SK-N-SH (cell line): ENCODE results near the gene ANAPC16. TPM values are rescaled to one million over a fixed set of nuclear protein-coding genes. Genes with fewer than 3 reads are reported as not detected.

Experiments
- CTCF ChIA-PET: fragments of 300-600, 350-600 bp; formaldehyde crosslinking; extraction: SDS; loops from one replicate; lab custom pipeline; 2021; lab: Yijun Ruan, JAX
- POLR2A ChIA-PET: fragments of 350-600 bp; sonication (Branson Sonifier 250); formaldehyde crosslinking; extraction: SDS; loops from one replicate; lab custom pipeline; 2020; ENCODE audit warnings: antibody characterized with exemption, inconsistent platforms; lab: Yijun Ruan, JAX
- DNase-seq: peaks from one replicate; pipeline ENCODE4 v3.0.0; 2012
- H2AFZ ChIP-seq: fragments of 200-600 bp; sonication (generic); 2 replicates; pipeline ENCODE4 v1.8.1; 2016; ENCODE audit warnings: antibody characterized with exemption, mild to moderate bottlenecking, low read depth
- H3F3A ChIP-seq: fragments of 200-600 bp; sonication (generic); replicated peaks from 2 replicates; pipeline ENCODE3; 2016; ENCODE audit warnings: antibody characterized with exemption, mild to moderate bottlenecking; ENCODE audit not compliant: insufficient read depth
- H3K27ac ChIP-seq, 2 experiments: fragments of 200-500 bp in 1 of 2; fragments of 200-600 bp in 1 of 2; sonication (Bioruptor generic) in 1 of 2; sonication (generic), shearing (Covaris generic) in 1 of 2; 2 replicates each; pipeline versions ENCODE4 v1.5.1 to v1.6.1; 2014 to 2016; ENCODE audit warnings: low read depth in 2 of 2, inconsistent platforms in 1 of 2, low read length in 1 of 2, mild to moderate bottlenecking in 1 of 2, mixed read lengths in 1 of 2
- H3K27me3 ChIP-seq: fragments of 200-600 bp; sonication (generic), shearing (Covaris generic); 2 replicates; pipeline ENCODE4 v1.6.1; 2016; ENCODE audit warnings: mixed run types; ENCODE audit not compliant: insufficient read depth
- H3K36me3 ChIP-seq, 2 experiments: fragments of 200-500 bp in 1 of 2; fragments of 200-600 bp in 1 of 2; sonication (Bioruptor generic) in 1 of 2; sonication (generic) in 1 of 2; replicated peaks in 1 of 2; 2 replicates each; pipeline versions ENCODE3 to v1.5.1; 2014 to 2016; ENCODE audit warnings: low read length in 1 of 2, mild to moderate bottlenecking in 1 of 2; ENCODE audit not compliant: insufficient read depth in 2 of 2, control insufficient read depth in 1 of 2
- H3K4me1 ChIP-seq, 2 experiments: fragments of 200-500 bp in 1 of 2; fragments of 200-600 bp in 1 of 2; sonication (Bioruptor generic) in 1 of 2; sonication (generic), shearing (Covaris generic) in 1 of 2; 2 replicates each; pipeline versions ENCODE4 v1.5.1 to v1.6.1; 2014 to 2016; ENCODE audit warnings: low read depth in 1 of 2, low read length in 1 of 2, mixed run types in 1 of 2; ENCODE audit not compliant: insufficient read depth in 2 of 2, control insufficient read depth in 1 of 2
- H3K4me2 ChIP-seq: fragments of 200-600 bp; sonication (generic), shearing (Covaris generic); 2 replicates; pipeline ENCODE4 v1.6.1; 2017; ENCODE audit warnings: mixed run types
- H3K4me3 ChIP-seq, 2 experiments: fragments of 200-500 bp in 1 of 2; fragments of 200-600 bp in 1 of 2; sonication (Bioruptor generic) in 1 of 2; sonication (generic), shearing (Covaris generic) in 1 of 2; 2 replicates each; pipeline versions ENCODE4 v1.5.1 to v1.8.1; 2014 to 2016; ENCODE audit warnings: low read depth in 2 of 2, inconsistent platforms in 1 of 2, low read length in 1 of 2, mild to moderate bottlenecking in 1 of 2, mixed read lengths in 1 of 2, moderate library complexity in 1 of 2
- H3K79me2 ChIP-seq: fragments of 200-600 bp; sonication (generic); 2 replicates; pipeline ENCODE4 v1.8.1; 2017; ENCODE audit warnings: mild to moderate bottlenecking; ENCODE audit not compliant: insufficient read depth
- H3K9ac ChIP-seq: fragments of 200-600 bp; sonication (generic); 2 replicates; pipeline ENCODE4 v1.6.1; 2017; ENCODE audit warnings: mixed run types
- H3K9me2 ChIP-seq: fragments of 200-600 bp; sonication (generic); 2 replicates; pipeline ENCODE4 v1.6.1; 2017; ENCODE audit warnings: mixed run types
- H3K9me3 ChIP-seq: fragments of 200-600 bp; sonication (generic); 2 replicates; pipeline ENCODE4 v1.6.1; 2017; ENCODE audit warnings: mixed run types, mild to moderate bottlenecking, moderate library complexity
- H4K20me1 ChIP-seq: fragments of 200-600 bp; sonication (generic); 2 replicates; pipeline ENCODE4 v1.6.1; 2017; ENCODE audit warnings: mild to moderate bottlenecking, mixed run types; ENCODE audit not compliant: insufficient read depth
- ELF1 ChIP-seq: IDR thresholded peaks from 2 replicates; pipeline ENCODE4 v1.4.0; 2012
- RAD21 ChIP-seq: IDR thresholded peaks from 2 replicates; pipeline ENCODE4 v1.6.1; 2012; ENCODE audit warnings: mild to moderate bottlenecking, low read length
- RFX5 ChIP-seq: IDR thresholded peaks from 2 replicates; pipeline ENCODE4 v1.6.1; 2012; ENCODE audit warnings: mild to moderate bottlenecking, improper control_type of control experiment, low read length
- WGBS: methylation state at CpG from one replicate; pipeline ENCODE4 v1.1.6; 2017; ENCODE audit warnings: low lambda C conversion rate; 5-methylcytosine and 5-hydroxymethylcytosine counted together
- polyA plus RNA-seq, 3 experiments: library from polyadenylated mRNA; depleted of rRNA; stranded (reverse); fragments of >200 nt; gene quantifications; 2 replicates each; pipeline ENCODE4 v1.2.3, GENCODE V29; 2012
- TF ChIP-seq, protein P1 (sequence below): IDR thresholded peaks from 2 replicates; pipeline ENCODE4 v1.4.0; 2012; ENCODE audit warnings: low read depth, borderline replicate concordance
- TF ChIP-seq, protein P2 (sequence below): IDR thresholded peaks from 2 replicates; pipeline ENCODE4; 2012
- TF ChIP-seq, protein P3 (sequence below): fragments of 200-600 bp; sonication (generic); IDR thresholded peaks from 2 replicates; pipeline ENCODE4 v1.6.1; 2017; ENCODE audit warnings: antibody characterized with exemption, mild to moderate bottlenecking, moderate library complexity
- TF ChIP-seq, protein P4 (sequence below): IDR thresholded peaks from 2 replicates; pipeline ENCODE4 v1.6.1; 2012; ENCODE audit warnings: mild to moderate bottlenecking, low read depth, low read length, moderate library complexity

Gene ANAPC16
- polyA plus RNA-seq, 1 of the 3 experiments (the other 2 are of a cell fraction): 45.2 TPM

DNA sequence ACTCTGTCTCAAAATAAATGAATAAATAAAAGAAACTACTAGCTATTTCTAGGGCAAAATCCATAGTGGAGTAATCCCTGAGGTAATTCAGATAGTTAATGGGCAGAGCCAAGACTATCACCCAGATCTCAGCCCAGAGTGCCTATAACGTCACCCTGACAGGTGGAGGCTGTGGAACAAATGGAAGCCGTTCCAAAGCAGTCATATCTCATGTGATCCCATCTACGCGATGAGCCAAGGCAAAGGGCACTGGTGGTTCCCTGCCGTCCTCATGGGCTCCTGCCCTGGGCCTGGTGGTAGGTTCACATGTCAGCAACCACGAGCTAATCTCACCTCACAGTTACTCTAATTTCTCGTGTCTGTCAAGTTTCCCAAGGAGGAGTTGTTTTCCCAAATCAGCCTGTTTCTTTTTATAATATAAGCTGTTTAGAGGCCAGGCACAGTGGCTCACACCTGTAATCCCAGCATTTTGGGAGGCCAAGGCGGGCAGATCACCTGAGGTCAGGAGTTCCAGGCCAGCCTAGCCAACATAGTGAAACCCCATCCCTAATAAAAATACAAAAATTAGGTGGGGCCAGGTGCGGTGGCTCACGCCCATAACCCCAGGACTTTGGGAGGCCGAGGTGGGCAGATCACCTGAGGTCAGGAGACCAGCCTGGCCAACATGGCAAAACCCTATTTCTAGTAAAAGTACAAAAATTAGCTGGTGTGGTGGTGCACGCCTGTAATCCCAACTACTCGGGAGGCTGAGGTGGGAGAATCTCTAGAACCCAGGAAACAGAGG, 22.8 kb downstream of the ANAPC16 start (continued):
- TF ChIP-seq, protein P1, sequence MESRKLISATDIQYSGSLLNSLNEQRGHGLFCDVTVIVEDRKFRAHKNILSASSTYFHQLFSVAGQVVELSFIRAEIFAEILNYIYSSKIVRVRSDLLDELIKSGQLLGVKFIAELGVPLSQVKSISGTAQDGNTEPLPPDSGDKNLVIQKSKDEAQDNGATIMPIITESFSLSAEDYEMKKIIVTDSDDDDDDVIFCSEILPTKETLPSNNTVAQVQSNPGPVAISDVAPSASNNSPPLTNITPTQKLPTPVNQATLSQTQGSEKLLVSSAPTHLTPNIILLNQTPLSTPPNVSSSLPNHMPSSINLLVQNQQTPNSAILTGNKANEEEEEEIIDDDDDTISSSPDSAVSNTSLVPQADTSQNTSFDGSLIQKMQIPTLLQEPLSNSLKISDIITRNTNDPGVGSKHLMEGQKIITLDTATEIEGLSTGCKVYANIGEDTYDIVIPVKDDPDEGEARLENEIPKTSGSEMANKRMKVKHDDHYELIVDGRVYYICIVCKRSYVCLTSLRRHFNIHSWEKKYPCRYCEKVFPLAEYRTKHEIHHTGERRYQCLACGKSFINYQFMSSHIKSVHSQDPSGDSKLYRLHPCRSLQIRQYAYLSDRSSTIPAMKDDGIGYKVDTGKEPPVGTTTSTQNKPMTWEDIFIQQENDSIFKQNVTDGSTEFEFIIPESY: no peak
- TF ChIP-seq, protein P2, sequence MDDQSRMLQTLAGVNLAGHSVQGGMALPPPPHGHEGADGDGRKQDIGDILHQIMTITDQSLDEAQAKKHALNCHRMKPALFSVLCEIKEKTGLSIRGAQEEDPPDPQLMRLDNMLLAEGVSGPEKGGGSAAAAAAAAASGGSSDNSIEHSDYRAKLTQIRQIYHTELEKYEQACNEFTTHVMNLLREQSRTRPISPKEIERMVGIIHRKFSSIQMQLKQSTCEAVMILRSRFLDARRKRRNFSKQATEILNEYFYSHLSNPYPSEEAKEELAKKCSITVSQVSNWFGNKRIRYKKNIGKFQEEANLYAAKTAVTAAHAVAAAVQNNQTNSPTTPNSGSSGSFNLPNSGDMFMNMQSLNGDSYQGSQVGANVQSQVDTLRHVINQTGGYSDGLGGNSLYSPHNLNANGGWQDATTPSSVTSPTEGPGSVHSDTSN: no peak
- TF ChIP-seq, protein P3, sequence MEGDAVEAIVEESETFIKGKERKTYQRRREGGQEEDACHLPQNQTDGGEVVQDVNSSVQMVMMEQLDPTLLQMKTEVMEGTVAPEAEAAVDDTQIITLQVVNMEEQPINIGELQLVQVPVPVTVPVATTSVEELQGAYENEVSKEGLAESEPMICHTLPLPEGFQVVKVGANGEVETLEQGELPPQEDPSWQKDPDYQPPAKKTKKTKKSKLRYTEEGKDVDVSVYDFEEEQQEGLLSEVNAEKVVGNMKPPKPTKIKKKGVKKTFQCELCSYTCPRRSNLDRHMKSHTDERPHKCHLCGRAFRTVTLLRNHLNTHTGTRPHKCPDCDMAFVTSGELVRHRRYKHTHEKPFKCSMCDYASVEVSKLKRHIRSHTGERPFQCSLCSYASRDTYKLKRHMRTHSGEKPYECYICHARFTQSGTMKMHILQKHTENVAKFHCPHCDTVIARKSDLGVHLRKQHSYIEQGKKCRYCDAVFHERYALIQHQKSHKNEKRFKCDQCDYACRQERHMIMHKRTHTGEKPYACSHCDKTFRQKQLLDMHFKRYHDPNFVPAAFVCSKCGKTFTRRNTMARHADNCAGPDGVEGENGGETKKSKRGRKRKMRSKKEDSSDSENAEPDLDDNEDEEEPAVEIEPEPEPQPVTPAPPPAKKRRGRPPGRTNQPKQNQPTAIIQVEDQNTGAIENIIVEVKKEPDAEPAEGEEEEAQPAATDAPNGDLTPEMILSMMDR: no peak
- TF ChIP-seq RFX5: no peak

DNA sequence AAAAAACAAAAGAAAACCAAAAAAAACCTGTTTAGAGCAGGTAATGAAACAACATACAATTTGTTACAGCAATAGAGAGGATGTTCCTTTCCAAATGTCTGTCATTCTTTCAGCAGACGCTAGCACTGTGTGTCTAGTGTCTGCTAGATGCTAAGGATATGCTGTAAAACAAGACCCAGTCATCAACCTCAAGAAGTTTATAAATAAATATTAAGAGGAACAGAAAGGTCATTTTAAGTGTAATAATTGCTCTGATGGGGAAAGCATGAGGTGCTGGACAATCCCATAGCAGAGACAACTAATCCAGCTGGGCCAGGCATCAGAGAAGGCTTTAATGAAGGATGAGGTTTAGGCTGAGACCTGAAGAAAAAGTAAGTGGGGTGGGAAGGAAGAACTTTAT, 23.6 kb downstream of the ANAPC16 start:
- ChIA-PET POLR2A (interaction anchor here (0.5 to 1.9 kb wide), 2 partner anchors 36 to 475 kb away, joined by 3 to 4 read pairs; no protein-coding TSS in a partner anchor), CTCF (interaction anchor here (1.1 to 3.4 kb wide), 3 partner anchors 9 to 344 kb away, joined by 3 to 18 read pairs (median 4); partner anchors contain the start of gene DDIT4)
- no peaks in the 10 kb centered on the region for H4K20me1 ChIP-seq
- H3K9me3 ChIP-seq: no peaks in the 10 kb centered on the region
- H3K36me3 ChIP-seq: peaks cover 5 to 12% of the 10 kb centered on the region in 2 experiments
- WGBS: 94% methylated on average over 1 of the region's 1 CpG
- H2AFZ ChIP-seq: no peak overlapping the region
- H3K4me1 ChIP-seq: peaks cover 1 to 3% of the 10 kb centered on the region in 2 experiments; a peak in 1 of 4 replicates
- H3K27ac ChIP-seq: no peak overlapping the region
- peaks cover 4% of the 10 kb centered on the region for H3F3A ChIP-seq
- no peak overlapping the region for H3K4me3 ChIP-seq
- no peak overlapping the region for H3K4me2 ChIP-seq
- no peaks in the 10 kb centered on the region for H3K9me2 ChIP-seq
- H3K9ac ChIP-seq: no peak overlapping the region
- DNase-seq: no peak
- H3K27me3 ChIP-seq: no peaks in the 10 kb centered on the region
- no peaks in the 10 kb centered on the region for H3K79me2 ChIP-seq
- TF ChIP-seq RAD21: no peak
- TF ChIP-seq ELF1: no peak
- TF ChIP-seq, protein P4, sequence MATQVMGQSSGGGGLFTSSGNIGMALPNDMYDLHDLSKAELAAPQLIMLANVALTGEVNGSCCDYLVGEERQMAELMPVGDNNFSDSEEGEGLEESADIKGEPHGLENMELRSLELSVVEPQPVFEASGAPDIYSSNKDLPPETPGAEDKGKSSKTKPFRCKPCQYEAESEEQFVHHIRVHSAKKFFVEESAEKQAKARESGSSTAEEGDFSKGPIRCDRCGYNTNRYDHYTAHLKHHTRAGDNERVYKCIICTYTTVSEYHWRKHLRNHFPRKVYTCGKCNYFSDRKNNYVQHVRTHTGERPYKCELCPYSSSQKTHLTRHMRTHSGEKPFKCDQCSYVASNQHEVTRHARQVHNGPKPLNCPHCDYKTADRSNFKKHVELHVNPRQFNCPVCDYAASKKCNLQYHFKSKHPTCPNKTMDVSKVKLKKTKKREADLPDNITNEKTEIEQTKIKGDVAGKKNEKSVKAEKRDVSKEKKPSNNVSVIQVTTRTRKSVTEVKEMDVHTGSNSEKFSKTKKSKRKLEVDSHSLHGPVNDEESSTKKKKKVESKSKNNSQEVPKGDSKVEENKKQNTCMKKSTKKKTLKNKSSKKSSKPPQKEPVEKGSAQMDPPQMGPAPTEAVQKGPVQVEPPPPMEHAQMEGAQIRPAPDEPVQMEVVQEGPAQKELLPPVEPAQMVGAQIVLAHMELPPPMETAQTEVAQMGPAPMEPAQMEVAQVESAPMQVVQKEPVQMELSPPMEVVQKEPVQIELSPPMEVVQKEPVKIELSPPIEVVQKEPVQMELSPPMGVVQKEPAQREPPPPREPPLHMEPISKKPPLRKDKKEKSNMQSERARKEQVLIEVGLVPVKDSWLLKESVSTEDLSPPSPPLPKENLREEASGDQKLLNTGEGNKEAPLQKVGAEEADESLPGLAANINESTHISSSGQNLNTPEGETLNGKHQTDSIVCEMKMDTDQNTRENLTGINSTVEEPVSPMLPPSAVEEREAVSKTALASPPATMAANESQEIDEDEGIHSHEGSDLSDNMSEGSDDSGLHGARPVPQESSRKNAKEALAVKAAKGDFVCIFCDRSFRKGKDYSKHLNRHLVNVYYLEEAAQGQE: no peak
